GM12892 (cell line): ENCODE data around the gene KCNJ1.

Source experiments
- POLR2A ChIP-seq: IDR thresholded peaks from 2 replicates; pipeline ENCODE4 v1.6.1; 2011; ENCODE audit warnings: low read depth, low read length, control low read depth
- POLR2AphosphoS5 ChIP-seq: IDR thresholded peaks from 2 replicates; pipeline ENCODE4 v1.6.1; 2011; ENCODE audit warnings: low read depth, low read length, control low read depth

DNA sequence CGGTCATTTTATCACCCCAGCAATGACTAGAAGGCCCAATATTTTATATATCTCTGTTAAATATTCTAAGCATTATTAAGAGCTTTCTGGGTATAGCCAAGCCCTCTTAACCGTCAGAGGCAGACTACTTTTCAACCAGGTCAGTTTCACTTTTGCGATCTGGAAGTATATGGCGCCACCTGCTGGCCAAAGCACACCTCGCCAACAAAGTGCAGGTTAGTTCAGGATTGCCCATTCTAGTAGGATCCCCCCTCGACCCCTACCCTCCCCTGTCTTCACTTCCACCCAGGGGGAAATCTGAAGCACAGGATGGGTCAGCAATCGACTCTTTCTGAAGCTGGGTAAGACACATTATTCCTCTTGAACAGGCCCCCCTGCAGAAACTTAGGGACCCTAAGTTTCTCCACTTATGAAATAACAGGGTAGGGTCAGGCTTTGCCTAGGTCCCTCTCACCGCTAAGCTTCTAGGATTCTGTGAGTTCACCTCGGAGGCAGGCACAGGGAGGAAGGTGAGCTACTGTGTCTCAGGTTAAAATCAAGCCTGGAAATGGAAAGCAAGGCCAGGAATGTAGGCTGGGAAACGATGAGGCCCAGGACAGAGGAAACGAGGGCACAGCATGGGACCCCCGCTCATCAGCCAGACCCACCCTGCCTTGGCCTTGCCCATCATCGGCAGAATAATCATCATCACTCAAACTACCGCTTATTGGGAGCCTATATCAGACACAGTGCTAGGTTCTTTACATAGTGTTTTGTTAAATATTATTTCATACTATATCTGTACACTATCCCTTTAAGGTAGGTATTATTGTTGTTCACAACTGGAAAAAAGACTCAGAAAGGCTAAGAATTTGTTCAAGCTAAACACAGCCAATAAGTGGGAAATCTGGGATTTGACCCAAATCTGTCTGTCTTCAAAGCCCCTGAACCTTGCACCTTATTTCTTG lies 35.6 kb downstream of the KCNJ1 start:
- TF ChIP-seq POLR2A (no peak), POLR2AphosphoS5 (no peak)
